Measurements from ENCODE around the gene SAMD4B. TPM values are rescaled to one million over a fixed set of nuclear protein-coding genes. Genes with fewer than 3 reads are reported as not detected.
"Not testable (repeated sequence)": the region's sequence is repeated elsewhere in the genome, so short reads cannot be mapped to it uniquely, and the experiment has no call there.

SAMD4B gene
- total RNA-seq, 4 donors from 2014 or later = 49.1 to 131 (median 75.2) TPM

GRCh38 chr19:39329948-39330347 lies 12.3 kb upstream of the SAMD4B start:
- Histone ChIP-seq H3K4me1 (peaks cover 0 to 16% (median 0%) of the 10 kb centered on the region in 3 donors), H3K27ac (no peak overlapping the region), H3K9me3 (no peaks in the 10 kb centered on the region), H3K4me3 (no peak overlapping the region), H3K27me3 (peaks cover 0 to 4% (median 0%) of the 10 kb centered on the region in 4 donors), H3K36me3 (no peaks in the 10 kb centered on the region)
- no peak for DNase-seq
- TF ChIP-seq POLR2A (IDR thresholded peaks at IDR 0.05) = no peak
- no peak for TF ChIP-seq CTCF (IDR thresholded peaks at IDR 0.05)
- intact Hi-C loops (cut with DNase I) = loop anchor here (5.0 to 10.0 kb wide), 2 partner anchors 208 to 365 kb away; no protein-coding TSS in a partner anchor
- WGBS, 2 donors = 81 to 84% methylated on average over 7 of the region's 7 CpGs

DNA sequence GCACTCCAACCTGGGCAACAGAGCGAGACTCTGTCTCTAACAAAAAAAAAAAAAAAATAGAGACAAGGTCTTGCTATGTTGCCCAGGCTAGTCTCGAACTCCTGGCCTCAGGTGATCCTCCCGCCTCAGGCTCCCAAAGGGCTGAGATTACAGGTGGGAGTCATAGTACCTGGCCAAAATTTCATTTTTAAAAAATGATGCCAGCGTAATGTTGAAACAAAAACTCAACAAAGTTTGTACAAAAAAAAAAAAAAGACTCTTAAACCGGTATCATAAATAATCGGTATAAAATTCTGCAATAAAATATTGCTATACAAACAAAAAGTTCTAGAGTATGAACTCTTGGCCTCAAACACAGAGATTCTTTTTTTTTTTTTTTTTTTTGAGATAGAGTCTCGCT lies 9.9 kb upstream of the SAMD4B start:
- no peaks in the 10 kb centered on the region for H3K9me3 ChIP-seq
- no peak overlapping the region for H3K27ac ChIP-seq
- no peak for DNase-seq
- intact Hi-C loops (cut with DNase I) = no loop called here
- peaks cover 0 to 4% (median 0%) of the 10 kb centered on the region in 4 donors for H3K27me3 ChIP-seq
- no peaks in the 10 kb centered on the region for H3K36me3 ChIP-seq
- H3K4me1 ChIP-seq = peaks cover under 1 to 16% (median 4%) of the 10 kb centered on the region in 3 donors
- WGBS, 2 donors = 80 to 87% methylated on average over 7 of the region's 7 CpGs
- H3K4me3 ChIP-seq = no peak overlapping the region
- TF ChIP-seq CTCF (IDR thresholded peaks at IDR 0.05) (no peak), POLR2A (IDR thresholded peaks at IDR 0.05) (no peak)

DNA sequence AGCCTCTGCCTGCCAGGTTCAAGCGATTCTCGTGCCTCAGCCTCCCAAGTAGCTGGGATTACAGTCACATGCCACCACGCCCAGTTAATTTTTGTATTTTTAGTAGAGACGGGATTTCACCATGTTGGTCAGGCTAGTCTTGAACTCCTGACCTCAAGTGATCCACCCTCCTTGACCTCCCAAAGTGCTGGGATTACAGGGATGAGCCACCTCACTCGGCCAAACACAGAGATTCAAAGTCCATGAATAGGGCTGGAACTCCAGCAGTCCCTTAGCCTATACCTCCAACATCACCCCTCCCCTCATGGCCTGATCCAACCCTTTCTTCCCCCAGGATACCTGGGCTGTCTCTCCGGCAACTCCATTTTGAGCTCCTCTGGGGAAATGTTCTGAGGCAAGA lies 9.5 kb upstream of the SAMD4B start:
- H3K36me3 ChIP-seq; intact Hi-C loops (cut with DNase I); H3K9me3 ChIP-seq; H3K27me3 ChIP-seq; DNase-seq; H3K27ac ChIP-seq; H3K4me3 ChIP-seq: not testable (repeated sequence)
- peaks cover 4 to 15% (median 4%) of the 10 kb centered on the region in 3 donors for H3K4me1 ChIP-seq
- 74 to 78% methylated on average over 6 of the region's 6 CpGs for WGBS, 2 donors

- no peak for DNase-seq
- Histone ChIP-seq H3K36me3 (no peaks in the 10 kb centered on the region), H3K9me3 (no peaks in the 10 kb centered on the region), H3K4me3 (no peak overlapping the region), H3K27ac (no peak overlapping the region), H3K27me3 (peaks cover 0 to 4% (median 0%) of the 10 kb centered on the region in 4 donors), H3K4me1 (peaks cover 4 to 15% (median 4%) of the 10 kb centered on the region in 3 donors)
- intact Hi-C loops (cut with DNase I) = no loop called here
- WGBS, 2 donors = 84 to 93% methylated on average over 6 of the region's 6 CpGs
- TF ChIP-seq POLR2A (IDR thresholded peaks at IDR 0.05) (no peak), CTCF (IDR thresholded peaks at IDR 0.05) (no peak)
Measured at GRCh38 chr19:39333507-39333906, 8.7 kb upstream of the SAMD4B start.

GRCh38 chr19:39334444-39334976 lies 7.7 kb upstream of the SAMD4B start:
- Histone ChIP-seq H3K36me3 (no peaks in the 10 kb centered on the region), H3K9me3 (no peaks in the 10 kb centered on the region), H3K4me1 (peaks cover 4 to 15% (median 4%) of the 10 kb centered on the region in 3 donors), H3K4me3 (peak overlapping the region in 3 of 4 donors; percentile 43 to 65 (median 47)), H3K27ac (peak overlapping the region in 3 of 4 donors; percentile 72 to 90 (median 85)), H3K27me3 (no peaks in the 10 kb centered on the region)
- intact Hi-C loops (cut with DNase I) = no loop called here
- 82 to 90% methylated on average over 5 of the region's 5 CpGs for WGBS, 2 donors
- DNase-seq = no peak
- no peak for TF ChIP-seq CTCF (IDR thresholded peaks at IDR 0.05)
- TF ChIP-seq POLR2A (IDR thresholded peaks at IDR 0.05) = no peak
